GM12878 (cell line): ENCODE results near the gene ADGRG1. TPM values are rescaled to one million over a fixed set of nuclear protein-coding genes. Genes with fewer than 3 reads are reported as not detected.

ENCODE experiments used
- ATAC-seq: fragments of 200-7000 bp; cut with Tn5 transposase; 3 replicates; pipeline ENCODE4 v1.9.1; 2020; ENCODE audit warnings: mild to moderate bottlenecking, moderate library complexity
- BruUV-seq: library from RNA; stranded (reverse); fragments of 400-500 nt; replicated peaks from 2 replicates; lab custom pipeline; 2021; lab: Mats Ljungman, UMichigan
- CTCF ChIA-PET: fragments of 300-600 bp; sonication (Branson Sonifier 250); formaldehyde crosslinking; extraction: SDS; loops from one replicate; lab custom pipeline; 2021; ENCODE audit warnings: inconsistent platforms; lab: Yijun Ruan, JAX
- POLR2A ChIA-PET: fragments of 350-600 bp; formaldehyde crosslinking; extraction: SDS; loops from one replicate; lab custom pipeline; 2021; ENCODE audit warnings: inconsistent platforms; lab: Charles Lee
- RAD21 ChIA-PET: fragments of 300-600 bp; sonication (Branson Sonifier 250); formaldehyde crosslinking; loops from one replicate; lab custom pipeline; 2023; ENCODE audit warnings: antibody characterized with exemption; ENCODE audit not compliant: unreplicated experiment; lab: Charles Lee
- SMC1A ChIA-PET: fragments of 300-600 bp; sonication (Branson Sonifier 250); formaldehyde crosslinking; loops from one replicate; lab custom pipeline; 2023; ENCODE audit not compliant: unreplicated experiment, uncharacterized antibody; lab: Charles Lee
- DNase-seq: peaks from one replicate; pipeline ENCODE4 v3.0.0-alpha.2; 2011; ENCODE audit warnings: low read depth, low spot score
- FAIRE-seq: peaks from 3 replicates; lab custom pipeline; 2011; peaks lifted over from hg19 to GRCh38; lab: Jason Lieb, UNC
- H2AFZ ChIP-seq: 2 replicates; pipeline ENCODE4 v1.6.0; 2011; ENCODE audit warnings: low read depth, low read length, control low read depth; ENCODE audit not compliant: control insufficient read depth
- H3K27ac ChIP-seq: 2 replicates; pipeline ENCODE4 v1.5.1; 2011; ENCODE audit warnings: control low read depth; ENCODE audit not compliant: control insufficient read depth, insufficient read depth
- H3K27me3 ChIP-seq, 2 experiments: replicated peaks in 1 of 2; 2 replicates each; pipeline versions ENCODE4 v1.6.0 to v1.6.1; 2011; ENCODE audit warnings: low read length in 1 of 2; ENCODE audit not compliant: control insufficient read depth in 2 of 2, insufficient read depth in 2 of 2
- H3K36me3 ChIP-seq, 2 experiments: 2 replicates each; pipeline ENCODE4 v1.5.1; 2011; ENCODE audit warnings: low read length in 1 of 2; ENCODE audit not compliant: control insufficient read depth in 2 of 2, insufficient read depth in 2 of 2
- H3K4me1 ChIP-seq: 2 replicates; pipeline ENCODE4 v1.6.1; 2011; ENCODE audit warnings: mild to moderate bottlenecking, low read length, moderate library complexity, mixed read lengths; ENCODE audit not compliant: control insufficient read depth, insufficient read depth
- H3K4me2 ChIP-seq: 2 replicates; pipeline ENCODE4 v1.6.0; 2011; ENCODE audit warnings: control low read depth; ENCODE audit not compliant: control insufficient read depth, insufficient read depth
- H3K4me3 ChIP-seq: fragments of 200-600 bp; sonication (generic); 2 replicates; pipeline ENCODE4 v1.5.1; 2016
- H3K79me2 ChIP-seq: 2 replicates; pipeline ENCODE4 v1.6.0; 2011; ENCODE audit warnings: low read length; ENCODE audit not compliant: control insufficient read depth, insufficient read depth
- H3K9ac ChIP-seq: 2 replicates; pipeline ENCODE4 v1.8.0; 2011; ENCODE audit warnings: low read length, control low read depth, mixed read lengths; ENCODE audit not compliant: control insufficient read depth, insufficient read depth
- H3K9me3 ChIP-seq: replicated peaks from 3 replicates; pipeline ENCODE4 v1.5.1; 2011; ENCODE audit warnings: mild to moderate bottlenecking, low read length; ENCODE audit not compliant: control insufficient read depth, insufficient read depth
- H4K20me1 ChIP-seq: 2 replicates; pipeline ENCODE4 v1.6.0; 2011; ENCODE audit not compliant: control insufficient read depth, insufficient read depth
- IRF4 ChIP-seq: IDR thresholded peaks from 2 replicates; pipeline ENCODE4 v1.6.1; 2011; ENCODE audit warnings: low read depth, low read length
- MYB ChIP-seq: fragments of 150-350 bp; IDR thresholded peaks from 2 replicates; pipeline ENCODE4 v1.6.1; 2014; ENCODE audit warnings: mild to moderate bottlenecking, low read depth, low read length, borderline replicate concordance
- MYC ChIP-seq: IDR thresholded peaks from 2 replicates; pipeline ENCODE4 v1.6.1; 2011; ENCODE audit warnings: mild to moderate bottlenecking, low read length, moderate library complexity, inconsistent platforms; ENCODE audit not compliant: insufficient read depth, insufficient replicate concordance, insufficient read length, severe bottlenecking
- PAX5 ChIP-seq: IDR thresholded peaks from 2 replicates; pipeline ENCODE4 v1.6.1; 2011; ENCODE audit warnings: low read depth, low read length, borderline replicate concordance
- POLR2AphosphoS5 ChIP-seq: IDR thresholded peaks from 2 replicates; pipeline ENCODE4 v1.6.1; 2011; ENCODE audit warnings: mild to moderate bottlenecking, low read length, inconsistent platforms
- RCOR1 ChIP-seq: conservative IDR thresholded peaks from 2 replicates; pipeline ENCODE4 v1.6.1; 2012; ENCODE audit warnings: low read depth, low read length, improper control_type of control experiment
- REST ChIP-seq: IDR thresholded peaks from 2 replicates; pipeline ENCODE4 v1.6.1; 2012; ENCODE audit warnings: mild to moderate bottlenecking, low read depth, low read length
- SKIL ChIP-seq: fragments of 450-650 bp; IDR thresholded peaks from 2 replicates; pipeline ENCODE4 v1.6.1; 2017; ENCODE audit warnings: mild to moderate bottlenecking, low read depth, inconsistent platforms; ENCODE audit not compliant: poor library complexity, severe bottlenecking
- TBL1XR1 ChIP-seq: IDR thresholded peaks from 2 replicates; pipeline ENCODE4 v1.6.1; 2012; ENCODE audit warnings: low read depth, low read length, improper control_type of control experiment
- ZBED1 ChIP-seq: IDR thresholded peaks from 2 replicates; pipeline ENCODE4 v1.6.1; 2016; ENCODE audit warnings: borderline replicate concordance
- ZBTB40 ChIP-seq: fragments of 450-650 bp; IDR thresholded peaks from 2 replicates; pipeline ENCODE4 v1.6.1; 2016; ENCODE audit warnings: mild to moderate bottlenecking, moderate library complexity, borderline replicate concordance
- ZNF24 ChIP-seq: fragments of 450-650 bp; IDR thresholded peaks from 2 replicates; pipeline ENCODE4 v1.6.1; 2017; ENCODE audit warnings: antibody characterized with exemption, mild to moderate bottlenecking
- WGBS: methylation state at CpG from one replicate; pipeline ENCODE4 v1.1.6; 2016; ENCODE audit warnings: low lambda C conversion rate; ENCODE audit not compliant: insufficient replicate concordance, insufficient coverage; ENCODE audit errors: missing lambda C conversion rate; 5-methylcytosine and 5-hydroxymethylcytosine counted together
- in situ Hi-C: fragments of 300-500 bp; cut with MboI; formaldehyde crosslinking; loops from 9 replicates; pipeline ENCODE4 v1.14.3; 2018; ENCODE audit warnings: mixed read lengths
- intact Hi-C: fragments of 100-400 bp; cut with micrococcal nuclease; formaldehyde crosslinking; loops from one replicate; pipeline ENCODE4 v1.14.2; 2022; ENCODE audit not compliant: unreplicated experiment
- polyA plus RNA-seq, 11 experiments: library from polyadenylated mRNA; depleted of rRNA in 4 of 11; unstranded in 6 of 11; stranded (reverse) in 5 of 11; fragments of >200 nt; fragmentation: Nextera tagmentation in 4 of 11; fragmentation: Illumina TruSeq in 1 of 11; extraction: Ambion mirVana in 4 of 11; extraction: Trizol in 1 of 11; gene quantifications; 1 replicate in 1 of 11; 2 replicates in 10 of 11; pipeline versions ENCODE4 v1.2.1 to v1.2.3, GENCODE V29; 2011 to 2016; ENCODE audit warnings: inconsistent platforms in 2 of 11, missing spikeins in 2 of 11, low read depth in 1 of 11
- total RNA-seq, 4 experiments: library from RNA; depleted of rRNA in 3 of 4; stranded (reverse); fragments of >200 nt in 3 of 4; fragmentation: Illumina TruSeq in 1 of 4; extraction: Trizol in 1 of 4; gene quantifications; 2 replicates each; pipeline versions ENCODE4 v1.2.1 to v1.2.3, GENCODE V29; 2013 to 2021

ADGRG1 gene
- total and polyA plus RNA-seq, 10 of the 15 experiments (the other 5 are each of a cell fraction or from before 2014, with no cell fraction given) = 0.07 to 2.0 (median 0.75) TPM

GRCh38 chr16:57620335-57621231 is 7.8 kb upstream of the ADGRG1 start:
- H3K4me3 ChIP-seq = no peak overlapping the region
- no peaks in the 10 kb centered on the region for H3K9me3 ChIP-seq
- in situ Hi-C loops (no loop called here), intact Hi-C loops (no loop called here)
- no peaks in the 10 kb centered on the region for H3K4me1 ChIP-seq
- H2AFZ ChIP-seq = no peak overlapping the region
- BruUV-seq = no TSS peak
- H3K9ac ChIP-seq = no peak overlapping the region
- H4K20me1 ChIP-seq = no peaks in the 10 kb centered on the region
- ChIA-PET POLR2A (no interaction called here), RAD21 (no interaction called here), CTCF (interaction anchor here (1.0 to 1.1 kb wide), 2 partner anchors 18 to 22 kb away, joined by 3 read pairs; no protein-coding TSS in a partner anchor), SMC1A (no interaction called here)
- FAIRE-seq = no peak
- no peak for ATAC-seq
- peaks cover 0 to 3% of the 10 kb centered on the region in 2 experiments; a peak in 1 of 4 replicates for H3K27me3 ChIP-seq
- H3K4me2 ChIP-seq = no peak overlapping the region
- no peak for DNase-seq
- H3K36me3 ChIP-seq = no peaks in the 10 kb centered on the region
- H3K79me2 ChIP-seq = no peaks in the 10 kb centered on the region
- no peak overlapping the region for H3K27ac ChIP-seq
- 51% methylated on average over 27 of the region's 27 CpGs for WGBS
- no peak for TF ChIP-seq POLR2AphosphoS5
- no peak for TF ChIP-seq RCOR1
- no peak for TF ChIP-seq PAX5
- no peak for TF ChIP-seq MYB
- no peak for TF ChIP-seq MYC
- TF ChIP-seq ZBTB40 = no peak
- no peak for TF ChIP-seq REST
- TF ChIP-seq ZNF24 = no peak
- TF ChIP-seq IRF4 = no peak
- no peak for TF ChIP-seq SKIL
- no peak for TF ChIP-seq ZBED1
- TF ChIP-seq TBL1XR1 = no peak
